Measurements from ENCODE around the gene AHI1. TPM values are rescaled to one million over a fixed set of nuclear protein-coding genes. Genes with fewer than 3 reads are reported as not detected.

The AHI1 gene
- total RNA-seq, 4 donors from 2014 or later = 30.8 to 57.6 (median 38.0) TPM

- H3K4me3 ChIP-seq = no peak overlapping the region
- no peak for DNase-seq (ENCODE audit: low spot score in 2 of 2)
- no peaks in the 10 kb centered on the region for H3K27me3 ChIP-seq
- no peak for TF ChIP-seq CTCF (IDR thresholded peaks at IDR 0.05)
- TF ChIP-seq EP300 (IDR thresholded peaks at IDR 0.05) = no peak
- no peak for TF ChIP-seq POLR2A (IDR thresholded peaks at IDR 0.05)
- no peaks in the 10 kb centered on the region for H3K9me3 ChIP-seq
- H3K36me3 ChIP-seq = no peaks in the 10 kb centered on the region
- peak overlapping the region in 1 of 4 donors; percentile 94 for H3K27ac ChIP-seq
- 91 to 97% methylated on average over 5 of the region's 5 CpGs for WGBS, 2 donors
- peaks cover 0 to 28% (median 10%) of the 10 kb centered on the region in 4 donors for H3K4me1 ChIP-seq
Measured at GRCh38 chr6:135499441-135500340, 2.2 kb upstream of the AHI1 start.

- H3K27me3 ChIP-seq = no peaks in the 10 kb centered on the region
- peak; percentile 21 to 79 for DNase-seq (ENCODE audit: low spot score in 2 of 2)
- H3K27ac ChIP-seq = peak overlapping the region; percentile 92 to 100 (median 96)
- H3K36me3 ChIP-seq = peaks cover 0 to 1% (median 0%) of the 10 kb centered on the region in 3 donors
- peaks cover 0 to 28% (median 10%) of the 10 kb centered on the region in 4 donors for H3K4me1 ChIP-seq
- no peaks in the 10 kb centered on the region for H3K9me3 ChIP-seq
- TF ChIP-seq POLR2A (IDR thresholded peaks at IDR 0.05) (peak in 1 of 2 donors; percentile 31), CTCF (IDR thresholded peaks at IDR 0.05) (peak in 1 of 5 experiments; percentile 7), EP300 (IDR thresholded peaks at IDR 0.05) (peak; percentile 43 to 85)
- 1 to 2% methylated on average over 16 of the region's 16 CpGs for WGBS, 2 donors
- H3K4me3 ChIP-seq = peak overlapping the region; percentile 69 to 99 (median 91)
Measured at GRCh38 chr6:135498185-135498841, 773 bp upstream of the AHI1 start.

GRCh38 chr6:135496800-135497411, 634 bp downstream of the AHI1 start:
- WGBS, 2 donors = 1 to 4% methylated on average over 9 of the region's 9 CpGs
- TF ChIP-seq POLR2A (IDR thresholded peaks at IDR 0.05) (no peak), CTCF (IDR thresholded peaks at IDR 0.05) (no peak), EP300 (IDR thresholded peaks at IDR 0.05) (no peak)
- H3K4me1 ChIP-seq = peaks cover 0 to 28% (median 10%) of the 10 kb centered on the region in 4 donors

GRCh38 chr6:135493218-135493961, 4.2 kb downstream of the AHI1 start:
- WGBS, 2 donors = 95 to 97% methylated on average over 10 of the region's 10 CpGs
- Histone ChIP-seq H3K4me3 (no peak overlapping the region), H3K36me3 (peaks cover 0 to 41% (median 0%) of the 10 kb centered on the region in 3 donors), H3K27ac (no peak overlapping the region), H3K9me3 (no peaks in the 10 kb centered on the region), H3K4me1 (peaks cover 0 to 19% (median 7%) of the 10 kb centered on the region in 4 donors), H3K27me3 (no peaks in the 10 kb centered on the region)
- TF ChIP-seq CTCF (IDR thresholded peaks at IDR 0.05) = no peak
- no peak for TF ChIP-seq POLR2A (IDR thresholded peaks at IDR 0.05)
- no peak for TF ChIP-seq EP300 (IDR thresholded peaks at IDR 0.05)
- no peak for DNase-seq (ENCODE audit: low spot score in 2 of 2)

More at GRCh38 chr6:135496800-135497411, 634 bp downstream of the AHI1 start:
- H3K27ac ChIP-seq = peak overlapping the region; percentile 92 to 100 (median 96)
- H3K36me3 ChIP-seq = peaks cover 0 to 8% (median 0%) of the 10 kb centered on the region in 3 donors
- H3K27me3 ChIP-seq = no peaks in the 10 kb centered on the region
- peak overlapping the region; percentile 69 to 99 (median 91) for H3K4me3 ChIP-seq
- no peak for DNase-seq (ENCODE audit: low spot score in 2 of 2)
- no peaks in the 10 kb centered on the region for H3K9me3 ChIP-seq

Measured in tibial nerve (tissue), 4 donors.